Neural cell (in vitro differentiated cells): ENCODE results near the gene B2M. TPM values are rescaled to one million over a fixed set of nuclear protein-coding genes. Genes with fewer than 3 reads are reported as not detected.

ENCODE experiments used
- H2AFZ ChIP-seq: fragments of 200-600, 300-800 bp; sonication (generic), shearing (Covaris generic); 2 replicates; pipeline ENCODE4 v1.6.0; 2014; ENCODE audit warnings: low read depth, mild to moderate bottlenecking, antibody characterized with exemption, low read length, moderate library complexity
- H3F3A ChIP-seq: fragments of 200-600 bp; shearing (Covaris generic); 2 replicates; pipeline ENCODE4 v1.6.1; 2016; ENCODE audit warnings: mild to moderate bottlenecking, moderate library complexity, mixed read lengths, antibody characterized with exemption, low read length; ENCODE audit not compliant: insufficient read depth, poor library complexity, severe bottlenecking
- H3K27ac ChIP-seq: fragments of 200-600, 300-800 bp; sonication (generic), shearing (Covaris generic); 2 replicates; pipeline ENCODE4 v1.5.1; 2014; ENCODE audit warnings: mild to moderate bottlenecking, low read length, moderate library complexity
- H3K27me3 ChIP-seq: fragments of 300-800, 200-600 bp; sonication (generic), shearing (Covaris generic); 2 replicates; pipeline ENCODE4 v1.6.0; 2014; ENCODE audit warnings: mild to moderate bottlenecking, low read depth, low read length, moderate library complexity; ENCODE audit not compliant: insufficient read depth
- H3K36me3 ChIP-seq: fragments of 300-800, 200-600 bp; sonication (generic), shearing (Covaris generic); 2 replicates; pipeline ENCODE4 v1.5.1; 2014; ENCODE audit warnings: mild to moderate bottlenecking, antibody characterized with exemption, low read length, moderate library complexity; ENCODE audit not compliant: insufficient read depth
- H3K4me2 ChIP-seq: fragments of 300-800, 200-600 bp; sonication (generic), shearing (Covaris generic); 2 replicates; pipeline ENCODE4 v1.6.0; 2014; ENCODE audit warnings: mild to moderate bottlenecking, low read length
- H3K4me3 ChIP-seq: fragments of 300-800, 200-600 bp; sonication (generic), shearing (Covaris generic); 2 replicates; pipeline ENCODE4 v1.5.1; 2014; ENCODE audit warnings: mild to moderate bottlenecking, low read length, moderate library complexity
- H3K79me2 ChIP-seq: fragments of 200-600 bp; shearing (Covaris generic); replicated peaks from 2 replicates; pipeline ENCODE4 v1.6.0; 2014; ENCODE audit warnings: mild to moderate bottlenecking, low read length, moderate library complexity; ENCODE audit not compliant: insufficient read depth
- H3K9ac ChIP-seq: fragments of 300-800, 200-600 bp; sonication (generic), shearing (Covaris generic); 2 replicates; pipeline ENCODE4 v1.6.1; 2016; ENCODE audit warnings: mild to moderate bottlenecking, low read length, mixed read lengths
- H3K9me2 ChIP-seq: fragments of 200-600 bp; shearing (Covaris generic); 2 replicates; pipeline ENCODE4 v1.6.1; 2016; ENCODE audit warnings: mild to moderate bottlenecking, low read length, mixed read lengths; ENCODE audit not compliant: insufficient read depth
- H3K9me3 ChIP-seq: fragments of 200-600, 300-800 bp; sonication (generic), shearing (Covaris generic); 2 replicates; pipeline ENCODE4 v1.6.1; 2016; ENCODE audit warnings: mild to moderate bottlenecking, mixed run types, low read length, moderate library complexity, mixed read lengths
- H4K20me1 ChIP-seq: fragments of 200-600 bp; shearing (Covaris generic); 2 replicates; pipeline ENCODE4 v1.6.1; 2016; ENCODE audit warnings: mild to moderate bottlenecking, mixed run types; ENCODE audit not compliant: insufficient read depth
- EP300 ChIP-seq: fragments of 450-650 bp; conservative IDR thresholded peaks from 2 replicates; pipeline ENCODE4 v1.6.1; 2014; ENCODE audit warnings: antibody characterized with exemption, mild to moderate bottlenecking, moderate library complexity; ENCODE audit not compliant: poor library complexity, severe bottlenecking
- EZH2 ChIP-seq: fragments of 200-600, 300-800 bp; shearing (Covaris generic), sonication (generic); IDR thresholded peaks from 2 replicates; pipeline ENCODE4 v1.6.1; 2014; ENCODE audit warnings: antibody characterized with exemption, low read length, borderline replicate concordance, mild to moderate bottlenecking; ENCODE audit not compliant: insufficient read depth, poor library complexity, severe bottlenecking
- MXI1 ChIP-seq: fragments of 450-650 bp; conservative IDR thresholded peaks from 2 replicates; pipeline ENCODE4 v1.6.1; 2014; ENCODE audit warnings: antibody characterized with exemption, mild to moderate bottlenecking; ENCODE audit not compliant: poor library complexity, severe bottlenecking
- POLR2AphosphoS5 ChIP-seq: IDR thresholded peaks from 2 replicates; pipeline ENCODE4 v1.6.1; 2012
- RAD21 ChIP-seq: fragments of 450-650 bp; conservative IDR thresholded peaks from 2 replicates; pipeline ENCODE4 v1.6.1; 2014; ENCODE audit warnings: antibody characterized with exemption, mild to moderate bottlenecking, moderate library complexity
- SMC3 ChIP-seq: fragments of 450-650 bp; conservative IDR thresholded peaks from 2 replicates; pipeline ENCODE4 v1.6.1; 2014; ENCODE audit warnings: antibody characterized with exemption, mild to moderate bottlenecking, moderate library complexity; ENCODE audit not compliant: poor library complexity
- TAF1 ChIP-seq: IDR thresholded peaks from 2 replicates; pipeline ENCODE4 v1.6.1; 2012; ENCODE audit warnings: low read depth
- polyA plus RNA-seq: library from polyadenylated mRNA; depleted of rRNA; stranded (reverse); fragments of >200 nt; gene quantifications from 2 replicates; pipeline ENCODE4 v1.2.3, GENCODE V29; 2014
- TF ChIP-seq, protein P1 (sequence below): fragments of 450-650 bp; IDR thresholded peaks from 2 replicates; pipeline ENCODE4 v1.5.1; 2014; ENCODE audit warnings: antibody characterized with exemption, mild to moderate bottlenecking, moderate library complexity; ENCODE audit not compliant: poor library complexity, severe bottlenecking
- TF ChIP-seq, protein P2 (sequence below): IDR thresholded peaks from 2 replicates; pipeline ENCODE4 v1.6.1; 2012; ENCODE audit warnings: borderline replicate concordance

The B2M gene
- polyA plus RNA-seq, 1 donor from 2014 or later, result 15.6 TPM

DNA sequence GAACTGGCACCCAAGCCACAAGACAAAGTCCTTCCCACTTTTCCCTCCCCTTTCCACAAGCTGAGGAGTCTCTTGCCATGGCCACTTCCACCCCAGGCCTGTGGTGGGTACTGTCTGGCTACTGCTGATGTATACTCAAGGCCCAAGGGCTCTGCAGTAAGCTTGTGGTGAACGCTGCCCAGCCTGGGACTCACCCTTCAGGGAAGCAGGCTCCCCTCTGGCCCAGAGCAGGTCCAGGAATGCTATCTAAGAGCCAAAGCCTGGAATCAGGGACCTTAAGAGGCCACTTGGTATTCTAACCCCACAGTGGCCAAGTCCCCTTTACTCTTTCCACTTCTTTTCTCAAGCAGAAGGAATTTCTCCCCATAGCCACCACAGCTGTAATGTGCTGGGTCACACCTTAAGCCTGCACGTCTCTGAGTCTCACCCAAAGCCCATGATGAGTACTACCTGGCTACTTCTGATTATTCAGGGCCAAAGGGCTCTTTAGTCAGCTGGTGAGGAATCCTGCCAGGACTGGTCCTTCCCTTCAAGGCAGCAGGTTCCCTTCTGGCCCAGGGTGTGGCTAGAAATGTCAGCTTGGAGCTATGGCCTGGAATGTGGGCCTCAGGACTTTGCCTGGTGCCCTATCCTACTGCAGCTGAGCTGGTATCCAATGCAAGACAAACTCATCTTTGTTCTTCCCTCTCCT is 4.2 kb upstream of the B2M start:
- Histone ChIP-seq H3K4me3 (no peak overlapping the region), H3K9me3 (no peaks in the 10 kb centered on the region), H3K36me3 (no peaks in the 10 kb centered on the region), H4K20me1 (no peaks in the 10 kb centered on the region), H3K27ac (no peak overlapping the region), H3K9ac (no peak overlapping the region), H3K4me2 (no peak overlapping the region), H3K27me3 (peaks cover 7% of the 10 kb centered on the region), H2AFZ (no peak overlapping the region), H3K9me2 (no peaks in the 10 kb centered on the region), H3F3A (peaks cover 7% of the 10 kb centered on the region), H3K79me2 (no peaks in the 10 kb centered on the region)
- TF ChIP-seq SMC3, result no peak
- no peak for TF ChIP-seq MXI1
- TF ChIP-seq, protein P1, sequence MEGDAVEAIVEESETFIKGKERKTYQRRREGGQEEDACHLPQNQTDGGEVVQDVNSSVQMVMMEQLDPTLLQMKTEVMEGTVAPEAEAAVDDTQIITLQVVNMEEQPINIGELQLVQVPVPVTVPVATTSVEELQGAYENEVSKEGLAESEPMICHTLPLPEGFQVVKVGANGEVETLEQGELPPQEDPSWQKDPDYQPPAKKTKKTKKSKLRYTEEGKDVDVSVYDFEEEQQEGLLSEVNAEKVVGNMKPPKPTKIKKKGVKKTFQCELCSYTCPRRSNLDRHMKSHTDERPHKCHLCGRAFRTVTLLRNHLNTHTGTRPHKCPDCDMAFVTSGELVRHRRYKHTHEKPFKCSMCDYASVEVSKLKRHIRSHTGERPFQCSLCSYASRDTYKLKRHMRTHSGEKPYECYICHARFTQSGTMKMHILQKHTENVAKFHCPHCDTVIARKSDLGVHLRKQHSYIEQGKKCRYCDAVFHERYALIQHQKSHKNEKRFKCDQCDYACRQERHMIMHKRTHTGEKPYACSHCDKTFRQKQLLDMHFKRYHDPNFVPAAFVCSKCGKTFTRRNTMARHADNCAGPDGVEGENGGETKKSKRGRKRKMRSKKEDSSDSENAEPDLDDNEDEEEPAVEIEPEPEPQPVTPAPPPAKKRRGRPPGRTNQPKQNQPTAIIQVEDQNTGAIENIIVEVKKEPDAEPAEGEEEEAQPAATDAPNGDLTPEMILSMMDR, result no peak
- no peak for TF ChIP-seq TAF1
- no peak for TF ChIP-seq EP300
- TF ChIP-seq, protein P2, sequence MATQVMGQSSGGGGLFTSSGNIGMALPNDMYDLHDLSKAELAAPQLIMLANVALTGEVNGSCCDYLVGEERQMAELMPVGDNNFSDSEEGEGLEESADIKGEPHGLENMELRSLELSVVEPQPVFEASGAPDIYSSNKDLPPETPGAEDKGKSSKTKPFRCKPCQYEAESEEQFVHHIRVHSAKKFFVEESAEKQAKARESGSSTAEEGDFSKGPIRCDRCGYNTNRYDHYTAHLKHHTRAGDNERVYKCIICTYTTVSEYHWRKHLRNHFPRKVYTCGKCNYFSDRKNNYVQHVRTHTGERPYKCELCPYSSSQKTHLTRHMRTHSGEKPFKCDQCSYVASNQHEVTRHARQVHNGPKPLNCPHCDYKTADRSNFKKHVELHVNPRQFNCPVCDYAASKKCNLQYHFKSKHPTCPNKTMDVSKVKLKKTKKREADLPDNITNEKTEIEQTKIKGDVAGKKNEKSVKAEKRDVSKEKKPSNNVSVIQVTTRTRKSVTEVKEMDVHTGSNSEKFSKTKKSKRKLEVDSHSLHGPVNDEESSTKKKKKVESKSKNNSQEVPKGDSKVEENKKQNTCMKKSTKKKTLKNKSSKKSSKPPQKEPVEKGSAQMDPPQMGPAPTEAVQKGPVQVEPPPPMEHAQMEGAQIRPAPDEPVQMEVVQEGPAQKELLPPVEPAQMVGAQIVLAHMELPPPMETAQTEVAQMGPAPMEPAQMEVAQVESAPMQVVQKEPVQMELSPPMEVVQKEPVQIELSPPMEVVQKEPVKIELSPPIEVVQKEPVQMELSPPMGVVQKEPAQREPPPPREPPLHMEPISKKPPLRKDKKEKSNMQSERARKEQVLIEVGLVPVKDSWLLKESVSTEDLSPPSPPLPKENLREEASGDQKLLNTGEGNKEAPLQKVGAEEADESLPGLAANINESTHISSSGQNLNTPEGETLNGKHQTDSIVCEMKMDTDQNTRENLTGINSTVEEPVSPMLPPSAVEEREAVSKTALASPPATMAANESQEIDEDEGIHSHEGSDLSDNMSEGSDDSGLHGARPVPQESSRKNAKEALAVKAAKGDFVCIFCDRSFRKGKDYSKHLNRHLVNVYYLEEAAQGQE, result no peak
- no peak for TF ChIP-seq RAD21
- no peak for TF ChIP-seq POLR2AphosphoS5
- no peak for TF ChIP-seq EZH2

DNA sequence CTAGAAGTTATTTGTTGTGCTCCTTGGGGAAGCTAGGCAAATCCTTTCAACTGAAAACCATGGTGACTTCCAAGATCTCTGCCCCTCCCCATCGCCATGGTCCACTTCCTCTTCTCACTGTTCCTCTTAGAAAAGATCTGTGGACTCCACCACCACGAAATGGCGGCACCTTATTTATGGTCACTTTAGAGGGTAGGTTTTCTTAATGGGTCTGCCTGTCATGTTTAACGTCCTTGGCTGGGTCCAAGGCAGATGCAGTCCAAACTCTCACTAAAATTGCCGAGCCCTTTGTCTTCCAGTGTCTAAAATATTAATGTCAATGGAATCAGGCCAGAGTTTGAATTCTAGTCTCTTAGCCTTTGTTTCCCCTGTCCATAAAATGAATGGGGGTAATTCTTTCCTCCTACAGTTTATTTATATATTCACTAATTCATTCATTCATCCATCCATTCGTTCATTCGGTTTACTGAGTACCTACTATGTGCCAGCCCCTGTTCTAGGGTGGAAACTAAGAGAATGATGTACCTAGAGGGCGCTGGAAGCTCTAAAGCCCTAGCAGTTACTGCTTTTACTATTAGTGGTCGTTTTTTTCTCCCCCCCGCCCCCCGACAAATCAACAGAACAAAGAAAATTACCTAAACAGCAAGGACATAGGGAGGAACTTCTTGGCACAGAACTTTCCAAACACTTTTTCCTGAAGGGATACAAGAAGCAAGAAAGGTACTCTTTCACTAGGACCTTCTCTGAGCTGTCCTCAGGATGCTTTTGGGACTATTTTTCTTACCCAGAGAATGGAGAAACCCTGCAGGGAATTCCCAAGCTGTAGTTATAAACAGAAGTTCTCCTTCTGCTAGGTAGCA is 851 bp upstream of the B2M start:
- Histone ChIP-seq H2AFZ (peak overlapping the region; percentile 52), H3K4me3 (peak overlapping the region; percentile 78), H3F3A (peaks cover 7% of the 10 kb centered on the region), H3K36me3 (no peaks in the 10 kb centered on the region), H3K9me2 (no peaks in the 10 kb centered on the region), H3K27me3 (peaks cover 10% of the 10 kb centered on the region), H3K27ac (peak overlapping the region; percentile 22), H3K79me2 (no peaks in the 10 kb centered on the region), H4K20me1 (no peaks in the 10 kb centered on the region), H3K9me3 (no peaks in the 10 kb centered on the region), H3K9ac (peak overlapping the region; percentile 41), H3K4me2 (peak overlapping the region; percentile 92)
- TF ChIP-seq, protein P2, result no peak
- TF ChIP-seq TAF1 (no peak), RAD21 (no peak), SMC3 (no peak), EP300 (no peak), EZH2 (no peak), MXI1 (no peak), POLR2AphosphoS5 (no peak)
- TF ChIP-seq, protein P1, result no peak
